ENCODE results near the gene IER5L.

The IER5L gene

GRCh38 chr9:129218918-129219317 lies 40.9 kb upstream of the IER5L start:
- no peaks in the 10 kb centered on the region for H3K36me3 Mint-ChIP-seq (ENCODE audit: low read depth)
- peaks cover 8% of the 10 kb centered on the region for H3K27me3 Mint-ChIP-seq (ENCODE audit: low read depth)
- no peak overlapping the region for H3K27ac Mint-ChIP-seq
- no peak for TF ChIP-seq CTCF (IDR thresholded peaks at IDR 0.05; ENCODE audit: unreplicated experiment in 3 of 3)
- no peak overlapping the region for H3K4me3 Mint-ChIP-seq
- no peaks in the 10 kb centered on the region for H3K9me3 Mint-ChIP-seq
- peaks cover 17% of the 10 kb centered on the region for H3K4me1 Mint-ChIP-seq

- Mint-ChIP-seq H3K9me3 (no peaks in the 10 kb centered on the region), H3K36me3 (ENCODE audit: low read depth) (no peaks in the 10 kb centered on the region), H3K27me3 (ENCODE audit: low read depth) (peaks cover 8% of the 10 kb centered on the region), H3K4me3 (no peak overlapping the region), H3K27ac (peak overlapping the region in 1 of 3 experiments; percentile 77), H3K4me1 (peaks cover 17% of the 10 kb centered on the region)
- TF ChIP-seq CTCF (IDR thresholded peaks at IDR 0.05; ENCODE audit: unreplicated experiment in 3 of 3) = no peak
These were observed 40.2 kb upstream of the IER5L start for GRCh38 chr9:129218272-129218625.

GRCh38 chr9:129213551-129213950 lies 35.5 kb upstream of the IER5L start:
- H3K27ac Mint-ChIP-seq = peak overlapping the region in 1 of 3 experiments; percentile 49
- no peak for TF ChIP-seq CTCF (IDR thresholded peaks at IDR 0.05; ENCODE audit: unreplicated experiment in 3 of 3)
- H3K9me3 Mint-ChIP-seq = no peaks in the 10 kb centered on the region
- H3K27me3 Mint-ChIP-seq (ENCODE audit: low read depth) = peaks cover 15% of the 10 kb centered on the region
- H3K4me1 Mint-ChIP-seq = peaks cover 16% of the 10 kb centered on the region
- H3K4me3 Mint-ChIP-seq = no peak overlapping the region
- no peaks in the 10 kb centered on the region for H3K36me3 Mint-ChIP-seq (ENCODE audit: low read depth)

- TF ChIP-seq CTCF (IDR thresholded peaks at IDR 0.05; ENCODE audit: unreplicated experiment in 3 of 3) = no peak
- no peak overlapping the region for H3K4me3 Mint-ChIP-seq
- no peaks in the 10 kb centered on the region for H3K9me3 Mint-ChIP-seq
- peaks cover 11% of the 10 kb centered on the region for H3K27me3 Mint-ChIP-seq (ENCODE audit: low read depth)
- no peaks in the 10 kb centered on the region for H3K36me3 Mint-ChIP-seq (ENCODE audit: low read depth)
- peaks cover 6% of the 10 kb centered on the region for H3K4me1 Mint-ChIP-seq
- peak overlapping the region; percentile 11 to 33 (median 32) for H3K27ac Mint-ChIP-seq
These were observed 33.6 kb upstream of the IER5L start for GRCh38 chr9:129211686-129212085.

GRCh38 chr9:129210125-129210524 lies 32.1 kb upstream of the IER5L start:
- Mint-ChIP-seq H3K4me1 (peaks cover 6% of the 10 kb centered on the region), H3K27ac (no peak overlapping the region), H3K36me3 (ENCODE audit: low read depth) (no peaks in the 10 kb centered on the region), H3K27me3 (ENCODE audit: low read depth) (peaks cover 13% of the 10 kb centered on the region), H3K4me3 (no peak overlapping the region), H3K9me3 (no peaks in the 10 kb centered on the region)
- TF ChIP-seq CTCF (IDR thresholded peaks at IDR 0.05; ENCODE audit: unreplicated experiment in 3 of 3) = no peak

- no peaks in the 10 kb centered on the region for H3K36me3 Mint-ChIP-seq (ENCODE audit: low read depth)
- no peak overlapping the region for H3K27ac Mint-ChIP-seq
- no peaks in the 10 kb centered on the region for H3K9me3 Mint-ChIP-seq
- no peak for TF ChIP-seq CTCF (IDR thresholded peaks at IDR 0.05; ENCODE audit: unreplicated experiment in 3 of 3)
- H3K4me1 Mint-ChIP-seq = peaks cover 6% of the 10 kb centered on the region
- H3K4me3 Mint-ChIP-seq = no peak overlapping the region
- peaks cover 11% of the 10 kb centered on the region for H3K27me3 Mint-ChIP-seq (ENCODE audit: low read depth)
These were observed 31.5 kb upstream of the IER5L start for GRCh38 chr9:129209580-129209979.
